RWPE1 (cell line): Measurements from ENCODE around the gene CLDN9.

Experiments
- CTCF ChIA-PET: fragments of 350-600 bp; sonication (Branson Sonifier 250); formaldehyde crosslinking; extraction: SDS; loops from one replicate; lab custom pipeline; 2021; lab: Yijun Ruan, JAX
- POLR2A ChIA-PET: fragments of 400-600 bp; formaldehyde crosslinking; extraction: SDS; loops from one replicate; lab custom pipeline; 2020; ENCODE audit warnings: antibody characterized with exemption; ENCODE audit not compliant: low non-redundant PET; lab: Yijun Ruan, JAX
- DNase-seq: peaks from one replicate; pipeline ENCODE4 v3.0.0; 2012; ENCODE audit warnings: low spot score
- H3K27ac ChIP-seq: fragments of 450-650 bp; 2 replicates; pipeline ENCODE4 v1.5.1; 2017
- CTCF ChIP-seq: fragments of 450-650 bp; conservative IDR thresholded peaks from 2 replicates; pipeline ENCODE4 v1.5.1; 2017; ENCODE audit warnings: low read depth, mild to moderate bottlenecking

The CLDN9 gene

GRCh38 chr16:3001316-3001715 lies 11.4 kb upstream of the CLDN9 start:
- POLR2A ChIA-PET, result interaction anchor here (1.2 kb wide), 1 partner anchor 27 kb away, joined by 3 read pairs; no protein-coding TSS in a partner anchor
- CTCF ChIA-PET, result interaction anchor here (2.5 to 3.9 kb wide), 2 partner anchors 27 to 30 kb away, joined by 10 to 19 read pairs; no protein-coding TSS in a partner anchor

GRCh38 chr16:3003582-3004270 lies 9.0 kb upstream of the CLDN9 start:
- H3K27ac ChIP-seq, result no peak overlapping the region
- peak; percentile 99 for DNase-seq
- peak; percentile 86 for TF ChIP-seq CTCF
- CTCF ChIA-PET, result interaction anchor here (0.6 to 3.9 kb wide), 8 partner anchors 10 to 199 kb away, joined by 3 to 19 read pairs (median 6); partner anchors contain the start of gene TNFRSF12A
- POLR2A ChIA-PET, result interaction anchor here (2.1 to 3.1 kb wide), 2 partner anchors 18 to 24 kb away, joined by 6 to 48 read pairs; partner anchors contain the start of genes HCFC1R1, THOC6 and TNFRSF12A

More at GRCh38 chr16:3001316-3001715, 11.4 kb upstream of the CLDN9 start:
- TF ChIP-seq CTCF, result no peak
- no peak overlapping the region for H3K27ac ChIP-seq
- DNase-seq, result no peak

- no peak for DNase-seq
- POLR2A ChIA-PET, result interaction anchor here (2.1 to 3.1 kb wide), 2 partner anchors 18 to 24 kb away, joined by 6 to 48 read pairs; partner anchors contain the start of genes HCFC1R1, THOC6 and TNFRSF12A
Observed at GRCh38 chr16:3004319-3004718, 8.4 kb upstream of the CLDN9 start.

GRCh38 chr16:3004781-3005284 lies 7.9 kb upstream of the CLDN9 start:
- CTCF ChIA-PET, result interaction anchor here (1.7 kb wide), 1 partner anchor 9 kb away, joined by 6 read pairs; no protein-coding TSS in a partner anchor

More at GRCh38 chr16:3004319-3004718, 8.4 kb upstream of the CLDN9 start:
- H3K27ac ChIP-seq, result no peak overlapping the region
- TF ChIP-seq CTCF, result no peak
- CTCF ChIA-PET, result interaction anchor here (0.6 to 3.9 kb wide), 6 partner anchors 10 to 199 kb away, joined by 3 to 19 read pairs (median 6); partner anchors contain the start of gene TNFRSF12A

GRCh38 chr16:3007059-3007956 lies 5.4 kb upstream of the CLDN9 start:
- TF ChIP-seq CTCF, result no peak
- POLR2A ChIA-PET, result interaction anchor here (0.6 to 1.0 kb wide), 3 partner anchors 10 to 151 kb away, joined by 3 read pairs; no protein-coding TSS in a partner anchor
- no peak overlapping the region for H3K27ac ChIP-seq
- no peak for DNase-seq
- CTCF ChIA-PET, result interaction anchor here (0.9 to 1.0 kb wide), 2 partner anchors 24 to 51 kb away, joined by 4 read pairs; no protein-coding TSS in a partner anchor

More at GRCh38 chr16:3004781-3005284, 7.9 kb upstream of the CLDN9 start:
- no peak overlapping the region for H3K27ac ChIP-seq
- POLR2A ChIA-PET, result interaction anchor here (2.1 to 3.1 kb wide), 2 partner anchors 17 to 23 kb away, joined by 6 to 48 read pairs; partner anchors contain the start of genes HCFC1R1, THOC6 and TNFRSF12A
- no peak for TF ChIP-seq CTCF
- no peak for DNase-seq
